Neuronal stem cell (in vitro differentiated cells): ENCODE data around the gene CHTOP. TPM values are rescaled to one million over a fixed set of nuclear protein-coding genes. Genes with fewer than 3 reads are reported as not detected.

Experiments used
- DNase-seq: peaks from one replicate; pipeline ENCODE4 v3.0.0-alpha.2; 2013; ENCODE audit warnings: low spot score
- H2AFZ ChIP-seq: one replicate; pipeline ENCODE4 v1.6.1; 2013; ENCODE audit warnings: mild to moderate bottlenecking, low read length, inconsistent platforms
- H2AK5ac ChIP-seq: 2 replicates; pipeline ENCODE4 v1.6.1; 2013; ENCODE audit warnings: low read depth, mild to moderate bottlenecking, inconsistent platforms, low read length, moderate library complexity, mixed read lengths
- H2BK120ac ChIP-seq: 2 replicates; pipeline ENCODE4 v1.6.1; 2013; ENCODE audit warnings: low read depth, mild to moderate bottlenecking, inconsistent platforms, low read length, moderate library complexity, mixed read lengths
- H2BK12ac ChIP-seq: one replicate; pipeline ENCODE4 v1.6.1; 2013; ENCODE audit warnings: low read length, inconsistent platforms
- H2BK15ac ChIP-seq: 2 replicates; pipeline ENCODE4 v1.6.1; 2013; ENCODE audit warnings: mild to moderate bottlenecking, low read length, inconsistent platforms, mixed read lengths
- H2BK5ac ChIP-seq: one replicate; pipeline ENCODE4 v1.6.1; 2013; ENCODE audit warnings: inconsistent platforms, mild to moderate bottlenecking, low read length, moderate library complexity
- H3K14ac ChIP-seq: one replicate; pipeline ENCODE4 v1.6.1; 2013; ENCODE audit warnings: low read length, inconsistent platforms
- H3K18ac ChIP-seq: 2 replicates; pipeline ENCODE4 v1.6.1; 2013; ENCODE audit warnings: low read length, inconsistent platforms
- H3K23ac ChIP-seq: 2 replicates; pipeline ENCODE4 v1.6.1; 2013; ENCODE audit warnings: low read depth, mild to moderate bottlenecking, mixed read lengths, low read length, inconsistent platforms; ENCODE audit not compliant: poor library complexity
- H3K27ac ChIP-seq: replicated peaks from 3 replicates; pipeline ENCODE4 v1.5.1; 2013; ENCODE audit warnings: low read length, inconsistent platforms
- H3K27me3 ChIP-seq, 3 experiments: 2 replicates each; pipeline ENCODE4 v1.6.1; 2013; ENCODE audit warnings: low read length in 3 of 3, mild to moderate bottlenecking in 2 of 3, inconsistent platforms in 1 of 3, low read depth in 1 of 3, mixed read lengths in 1 of 3, moderate library complexity in 1 of 3; ENCODE audit not compliant: control insufficient read depth in 3 of 3, insufficient read depth in 3 of 3
- H3K36me3 ChIP-seq, 2 donors: replicated peaks in 1 of 2; 2 replicates each; pipeline ENCODE4 v1.6.1; 2013; ENCODE audit warnings: low read length in 2 of 2; ENCODE audit not compliant: control insufficient read depth in 2 of 2, insufficient read depth in 2 of 2
- H3K4ac ChIP-seq: 2 replicates; pipeline ENCODE4 v1.6.1; 2013; ENCODE audit warnings: inconsistent platforms, mild to moderate bottlenecking, low read length, moderate library complexity
- H3K4me1 ChIP-seq, 2 donors: 1 replicate in 1 of 2; 2 replicates in 1 of 2; pipeline ENCODE4 v1.6.1; 2013; ENCODE audit warnings: low read length in 2 of 2, low read depth in 1 of 2; ENCODE audit not compliant: control insufficient read depth in 2 of 2, insufficient read depth in 1 of 2
- H3K4me2 ChIP-seq: one replicate; pipeline ENCODE4 v1.6.1; 2013; ENCODE audit warnings: mild to moderate bottlenecking, low read length, inconsistent platforms; ENCODE audit not compliant: insufficient read depth, poor library complexity, severe bottlenecking
- H3K4me3 ChIP-seq, 2 donors: 2 replicates each; pipeline ENCODE4 v1.5.1; 2013; ENCODE audit warnings: low read length in 2 of 2, mild to moderate bottlenecking in 2 of 2, inconsistent platforms in 1 of 2, moderate library complexity in 1 of 2
- H3K79me1 ChIP-seq: one replicate; pipeline ENCODE4 v1.6.1; 2013; ENCODE audit warnings: low read depth, mild to moderate bottlenecking, inconsistent platforms, low read length, moderate library complexity
- H3K9ac ChIP-seq: one replicate; pipeline ENCODE4 v1.6.1; 2013; ENCODE audit warnings: mild to moderate bottlenecking, low read depth, low read length, inconsistent platforms; ENCODE audit not compliant: poor library complexity
- H3K9me3 ChIP-seq, 2 donors: replicated peaks in 1 of 2; 2 replicates each; pipeline versions ENCODE3 to v1.6.1; 2013; ENCODE audit warnings: low read length in 2 of 2, mild to moderate bottlenecking in 2 of 2, inconsistent platforms in 1 of 2, low read depth in 1 of 2, mixed read lengths in 1 of 2, moderate library complexity in 1 of 2; ENCODE audit not compliant: control insufficient read depth in 2 of 2, insufficient read depth in 1 of 2
- H4K8ac ChIP-seq: one replicate; pipeline ENCODE4 v1.6.1; 2013; ENCODE audit warnings: low read depth, mild to moderate bottlenecking, inconsistent platforms, low read length, moderate library complexity
- H4K91ac ChIP-seq: one replicate; pipeline ENCODE4 v1.6.1; 2013; ENCODE audit warnings: low read length, low read depth, mild to moderate bottlenecking, inconsistent platforms; ENCODE audit not compliant: poor library complexity
- WGBS, 2 donors: extraction: QIAGEN DNeasy Blood & Tissue Kit; methylation state at CpG; one replicate each; pipeline ENCODE4 v1.1.7; 2013; ENCODE audit warnings: missing lambda C conversion rate in 2 of 2, mixed read lengths in 1 of 2; ENCODE audit not compliant: insufficient read length in 2 of 2, insufficient replicate concordance in 1 of 2; ENCODE audit errors: extremely low coverage in 2 of 2; 5-methylcytosine and 5-hydroxymethylcytosine counted together
- polyA plus RNA-seq, 2 experiments: library from polyadenylated mRNA; stranded (reverse); fragments of 200-250 nt; gene quantifications; one replicate each; pipeline ENCODE4 v1.2.3, GENCODE V29; 2013

Gene CHTOP, protein sequence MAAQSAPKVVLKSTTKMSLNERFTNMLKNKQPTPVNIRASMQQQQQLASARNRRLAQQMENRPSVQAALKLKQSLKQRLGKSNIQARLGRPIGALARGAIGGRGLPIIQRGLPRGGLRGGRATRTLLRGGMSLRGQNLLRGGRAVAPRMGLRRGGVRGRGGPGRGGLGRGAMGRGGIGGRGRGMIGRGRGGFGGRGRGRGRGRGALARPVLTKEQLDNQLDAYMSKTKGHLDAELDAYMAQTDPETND
- polyA plus RNA-seq (2013, experiment 1 of 2), result 77.4 TPM
- polyA plus RNA-seq (2013, experiment 2 of 2), result 76.9 TPM

GRCh38 chr1:153633754-153634665 is at the start of gene CHTOP:
Gene CHTOP, plus strand, starts transcription at chr1:153634066. Its CDS starts 2,523 bp downstream, at chr1:153636589.
- Histone ChIP-seq H3K27ac (peak within 1 kb of the TSS; percentile 100), H2AFZ (peak within 1 kb of the TSS; percentile 80), H3K9ac (peak within 1 kb of the TSS; percentile 100), H3K4me1 (peaks cover 1 to 8% of the 10 kb centered on the region in 2 donors), H2AK5ac (peak within 1 kb of the TSS; percentile 100), H3K4me2 (peak within 1 kb of the TSS; percentile 74), H3K79me1 (peaks cover 3% of the 10 kb centered on the region), H2BK120ac (peak within 1 kb of the TSS; percentile 57), H2BK12ac (no peak within 1 kb of the TSS), H3K4ac (peak within 1 kb of the TSS; percentile 100), H2BK15ac (peak within 1 kb of the TSS; percentile 82), H3K14ac (peak within 1 kb of the TSS; percentile 99), H3K18ac (peak within 1 kb of the TSS; percentile 100), H3K23ac (peak within 1 kb of the TSS; percentile 97), H4K91ac (peak within 1 kb of the TSS; percentile 100), H3K36me3 (peaks cover 15 to 41% of the 10 kb centered on the region in 2 donors), H3K27me3 (no peaks in the 10 kb centered on the region), H2BK5ac (peak within 1 kb of the TSS; percentile 100), H3K4me3 (peak within 1 kb of the TSS; percentile 80 to 91), H4K8ac (peak within 1 kb of the TSS; percentile 84), H3K9me3 (peaks cover 0 to 13% of the 10 kb centered on the region in 2 donors)
- peak; percentile 98 for DNase-seq
- no CpG with 5 or more reads among the region's 65 CpGs for WGBS, 2 donors

DNA sequence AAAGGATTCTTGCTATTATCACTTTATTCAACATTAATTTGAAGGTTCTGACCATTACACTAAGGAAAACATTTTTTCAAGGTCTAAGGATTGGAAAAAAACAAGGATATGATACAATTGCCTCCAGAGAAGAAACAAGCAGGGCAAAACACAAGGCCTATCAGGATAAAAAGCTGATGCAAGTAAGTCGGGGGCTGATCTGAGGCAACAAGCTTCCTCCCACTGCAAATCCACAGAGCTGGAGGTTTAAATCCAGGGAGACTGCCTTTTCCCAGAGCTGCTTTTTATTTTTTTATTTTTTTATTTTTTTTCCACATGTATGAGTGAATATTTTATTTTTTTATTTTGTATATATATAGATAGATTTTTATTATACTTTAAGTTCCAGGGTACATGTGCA is 48.9 kb upstream of the CHTOP start:
- DNase-seq, result no peak
- H3K4ac ChIP-seq, result no peak overlapping the region
- no peak overlapping the region for H2BK5ac ChIP-seq
- no CpG with 5 or more reads among the region's 1 CpG for WGBS, 2 donors
- no peaks in the 10 kb centered on the region for H3K9me3 ChIP-seq
- no peak overlapping the region for H4K8ac ChIP-seq
- no peak overlapping the region for H3K18ac ChIP-seq
- H3K27ac ChIP-seq, result no peak overlapping the region
- no peak overlapping the region for H3K4me2 ChIP-seq
- no peak overlapping the region for H3K9ac ChIP-seq
- no peak overlapping the region for H2AFZ ChIP-seq
- no peak overlapping the region for H3K4me3 ChIP-seq
- no peaks in the 10 kb centered on the region for H3K27me3 ChIP-seq
- no peaks in the 10 kb centered on the region for H3K79me1 ChIP-seq
- H2BK120ac ChIP-seq, result no peak overlapping the region
- H3K36me3 ChIP-seq, result no peaks in the 10 kb centered on the region
- no peak overlapping the region for H4K91ac ChIP-seq
- no peak overlapping the region for H2AK5ac ChIP-seq
- H3K23ac ChIP-seq, result no peak overlapping the region
- H2BK12ac ChIP-seq, result no peak overlapping the region
- H2BK15ac ChIP-seq, result no peak overlapping the region
- H3K14ac ChIP-seq, result no peak overlapping the region
- H3K4me1 ChIP-seq, result peaks cover 3 to 4% of the 10 kb centered on the region in 2 donors

DNA sequence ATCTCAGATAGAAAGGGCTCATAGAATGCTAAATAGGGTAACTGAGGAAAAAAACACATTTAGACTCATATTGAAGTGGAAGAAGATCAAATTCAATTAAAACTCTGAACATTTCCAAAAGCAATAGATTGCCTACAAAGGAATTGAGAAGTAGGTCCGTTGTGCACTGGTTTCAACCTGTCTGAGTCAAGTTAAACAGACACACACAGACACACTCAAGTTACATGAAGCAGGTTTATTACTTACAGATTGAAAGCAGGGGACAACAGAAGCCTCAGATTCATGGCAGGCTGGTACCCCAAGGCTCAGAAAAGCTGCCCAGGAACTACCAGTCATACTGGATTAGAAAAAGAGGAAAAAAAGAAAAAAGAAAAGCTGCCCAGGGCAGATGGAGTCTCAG is 47.5 kb upstream of the CHTOP start:
- H3K4ac ChIP-seq, result no peak overlapping the region

DNA sequence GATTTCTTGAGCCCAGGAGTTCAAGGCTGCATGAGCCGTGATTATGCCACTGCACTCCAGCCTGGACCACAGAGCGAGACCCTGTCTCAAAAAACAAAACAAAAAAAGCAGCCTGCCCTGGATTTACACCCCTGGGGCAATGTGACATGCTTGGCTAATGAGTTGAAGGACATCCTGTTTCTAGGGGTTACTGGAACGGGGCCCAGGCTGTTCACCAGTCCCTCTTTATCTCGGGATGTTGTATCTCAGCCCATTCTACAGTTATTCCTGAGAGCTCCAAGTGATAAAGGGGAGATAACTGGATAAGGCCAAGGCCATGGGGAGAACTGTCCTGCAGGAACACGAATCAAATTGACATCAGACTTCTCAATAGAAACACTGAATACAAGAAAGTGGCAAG is 46.6 kb upstream of the CHTOP start:
- H2BK12ac ChIP-seq, result no peak overlapping the region
- H3K23ac ChIP-seq, result no peak overlapping the region
- H3K36me3 ChIP-seq, result no peaks in the 10 kb centered on the region
- H3K79me1 ChIP-seq, result no peaks in the 10 kb centered on the region
- no peak overlapping the region for H3K14ac ChIP-seq
- H4K91ac ChIP-seq, result no peak overlapping the region
- no peak overlapping the region for H2BK15ac ChIP-seq
- H3K9ac ChIP-seq, result no peak overlapping the region
- no peaks in the 10 kb centered on the region for H3K9me3 ChIP-seq
- no peak overlapping the region for H2BK120ac ChIP-seq
- no peak overlapping the region for H2AFZ ChIP-seq
- no peak for DNase-seq
- H3K4ac ChIP-seq, result no peak overlapping the region
- no peak overlapping the region for H2AK5ac ChIP-seq
- no peak overlapping the region for H3K4me2 ChIP-seq
- H3K4me1 ChIP-seq, result peaks cover 3 to 5% of the 10 kb centered on the region in 2 donors
- H3K18ac ChIP-seq, result peak overlapping the region; percentile 48
- no peaks in the 10 kb centered on the region for H3K27me3 ChIP-seq
- no peak overlapping the region for H4K8ac ChIP-seq
- H2BK5ac ChIP-seq, result no peak overlapping the region
- no CpG with 5 or more reads among the region's 5 CpGs for WGBS, 2 donors
- H3K4me3 ChIP-seq, result no peak overlapping the region
- H3K27ac ChIP-seq, result no peak overlapping the region

More for the DNA sequence above, 47.5 kb upstream of the CHTOP start:
- Histone ChIP-seq H3K14ac (no peak overlapping the region), H3K36me3 (no peaks in the 10 kb centered on the region), H2BK15ac (no peak overlapping the region), H3K18ac (no peak overlapping the region), H3K4me1 (peaks cover 3 to 4% of the 10 kb centered on the region in 2 donors), H3K9me3 (no peaks in the 10 kb centered on the region), H2BK120ac (no peak overlapping the region), H3K79me1 (no peaks in the 10 kb centered on the region), H4K91ac (no peak overlapping the region), H2AFZ (peak overlapping the region; percentile 75), H2BK5ac (no peak overlapping the region), H3K23ac (no peak overlapping the region), H4K8ac (no peak overlapping the region), H3K27me3 (no peaks in the 10 kb centered on the region), H3K9ac (no peak overlapping the region), H3K4me3 (no peak overlapping the region), H2BK12ac (no peak overlapping the region), H3K4me2 (no peak overlapping the region), H3K27ac (no peak overlapping the region), H2AK5ac (no peak overlapping the region)
- no peak for DNase-seq
- WGBS, 2 donors, result no CpG with 5 or more reads among the region's 1 CpG
